ENCODE data around the gene GRIK3. TPM values are rescaled to one million over a fixed set of nuclear protein-coding genes. Genes with fewer than 3 reads are reported as not detected.

The GRIK3 gene
- total and polyA plus RNA-seq, 2 experiments from 2014 or later = 0.31 to 2.9 TPM

GRCh38 chr1:36846357-36846756, 188.0 kb downstream of the GRIK3 start (continued):
- no peak for TF ChIP-seq STAT1 (IDR thresholded peaks at IDR 0.05; ENCODE audit: unreplicated experiment)
- TF ChIP-seq ETS1 (IDR thresholded peaks at IDR 0.05) = no peak
- TF ChIP-seq EZH2phosphoT487 (IDR thresholded peaks at IDR 0.05; ENCODE audit: unreplicated experiment) = no peak
- TF ChIP-seq EZH2 (IDR thresholded peaks at IDR 0.05; ENCODE audit: low read depth, unreplicated experiment) = no peak
- TF ChIP-seq CREB1 (CRISPR knock-in tag; IDR thresholded peaks at IDR 0.05; ENCODE audit: low read depth) = no peak
- no peak for TF ChIP-seq POLR2AphosphoS5 (IDR thresholded peaks at IDR 0.05; ENCODE audit: low read depth)
- TF ChIP-seq ZNF331 (CRISPR knock-in tag; IDR thresholded peaks at IDR 0.05; ENCODE audit: low read depth) = no peak
- no peak for TF ChIP-seq REST (IDR thresholded peaks at IDR 0.05; ENCODE audit: unreplicated experiment)
- TF ChIP-seq ZNF114 (CRISPR knock-in tag; IDR thresholded peaks at IDR 0.05) = no peak
- no peak for TF ChIP-seq JUNB (IDR thresholded peaks at IDR 0.05; ENCODE audit: unreplicated experiment)
- TF ChIP-seq CTCF (conservative IDR thresholded peaks at IDR 0.05; ENCODE audit: low read depth in 2 of 2) = no peak

- no peak for ATAC-seq
- Histone ChIP-seq H3K79me2 (replicated peaks; ENCODE audit: insufficient read depth) (no peaks in the 10 kb centered on the region), H3K4me2 (no peak overlapping the region), H3K27ac (ENCODE audit: low read depth) (no peak overlapping the region), H3F3A (replicated peaks; ENCODE audit: low read depth) (no peaks in the 10 kb centered on the region), H3K4me1 (ENCODE audit: insufficient read depth) (peaks cover 42% of the 10 kb centered on the region), H3K9me2 (ENCODE audit: insufficient read depth) (no peaks in the 10 kb centered on the region), H3K4me3 (no peak overlapping the region), H3K36me3 (ENCODE audit: insufficient read depth) (no peaks in the 10 kb centered on the region), H3K27me3 (ENCODE audit: insufficient read depth) (no peaks in the 10 kb centered on the region), H4K20me1 (replicated peaks; ENCODE audit: insufficient read depth) (no peaks in the 10 kb centered on the region), H2AFZ (no peak overlapping the region)
- Mint-ChIP-seq H3K4me3 (no peak overlapping the region), H3K27me3 (ENCODE audit: insufficient read depth, low read depth, poor library complexity) (peaks cover 21% of the 10 kb centered on the region), H3K36me3 (ENCODE audit: low read depth) (no peaks in the 10 kb centered on the region; the same call in 2 of the 3 replicates), H3K27ac (no peak overlapping the region; the same call in 1 of the 2 replicates), H3K9me3 (no peaks in the 10 kb centered on the region; the same call in 2 of the 3 replicates), H3K4me1 (peaks cover 78% of the 10 kb centered on the region)
- TF ChIP-seq STAT1 (IDR thresholded peaks at IDR 0.05; ENCODE audit: unreplicated experiment) (no peak), EZH2phosphoT487 (IDR thresholded peaks at IDR 0.05; ENCODE audit: unreplicated experiment) (no peak), CTCF (conservative IDR thresholded peaks at IDR 0.05; ENCODE audit: low read depth in 2 of 2) (no peak), JUNB (IDR thresholded peaks at IDR 0.05; ENCODE audit: unreplicated experiment) (no peak), REST (IDR thresholded peaks at IDR 0.05; ENCODE audit: unreplicated experiment) (no peak), CREB1 (CRISPR knock-in tag; IDR thresholded peaks at IDR 0.05; ENCODE audit: low read depth) (no peak), POLR2AphosphoS5 (IDR thresholded peaks at IDR 0.05; ENCODE audit: low read depth) (no peak), ZNF331 (CRISPR knock-in tag; IDR thresholded peaks at IDR 0.05; ENCODE audit: low read depth) (no peak), ZNF114 (CRISPR knock-in tag; IDR thresholded peaks at IDR 0.05) (no peak)
- no peak for DNase-seq (ENCODE audit: low spot score)
Measured at GRCh38 chr1:36845802-36846201, 188.5 kb downstream of the GRIK3 start.
